HepG2 (cell line): ENCODE measurements around the gene EIF4G3. TPM values are rescaled to one million over a fixed set of nuclear protein-coding genes. Genes with fewer than 3 reads are reported as not detected.

ENCODE experiments used
- ATAC-seq: fragments of 200-7000 bp; cut with Tn5 transposase; 3 replicates; pipeline ENCODE4 v1.9.1; 2020; ENCODE audit warnings: mild to moderate bottlenecking, moderate library complexity
- BruUV-seq: library from RNA; stranded (reverse); fragments of 400-500 nt; replicated peaks from 2 replicates; lab custom pipeline; 2021; lab: Mats Ljungman, UMichigan
- CTCF ChIA-PET: fragments of 300-600 bp; formaldehyde crosslinking; extraction: SDS; loops from one replicate; lab custom pipeline; 2021; ENCODE audit warnings: low total read pairs, inconsistent platforms, low intra/inter-chr PET ratio; lab: Yijun Ruan, JAX
- POLR2A ChIA-PET: fragments of 350-600 bp; sonication (Branson Sonifier 250); formaldehyde crosslinking; loops from one replicate; lab custom pipeline; 2020; ENCODE audit warnings: antibody characterized with exemption, inconsistent platforms; lab: Yijun Ruan, JAX
- DNase-seq: peaks from one replicate; pipeline ENCODE4 v3.0.0-alpha.2; 2015; ENCODE audit warnings: low spot score
- FAIRE-seq: peaks from 3 replicates; lab custom pipeline; 2011; peaks lifted over from hg19 to GRCh38; lab: Jason Lieb, UNC
- H2AFZ ChIP-seq: one replicate; pipeline ENCODE4 v1.6.1; 2011; ENCODE audit warnings: low read length, inconsistent platforms
- H3K27ac ChIP-seq: fragments of 300-600 bp; 3 replicates; pipeline ENCODE4 v1.8.0; 2011; ENCODE audit warnings: mixed run types, mild to moderate bottlenecking, mixed read lengths, low read length, inconsistent platforms; ENCODE audit not compliant: insufficient read depth; ENCODE audit errors: extremely low read length
- H3K27me3 ChIP-seq, 2 experiments: fragments of 200-600 bp in 1 of 2; 2 replicates in 1 of 2; 3 replicates in 1 of 2; pipeline versions ENCODE4 v1.6.0 to v1.8.0; 2011; ENCODE audit warnings: low read length in 2 of 2, mild to moderate bottlenecking in 2 of 2, moderate library complexity in 2 of 2, inconsistent platforms in 1 of 2; ENCODE audit not compliant: insufficient read depth in 2 of 2, control insufficient read depth in 1 of 2
- H3K36me3 ChIP-seq, 2 experiments: fragments of 200-600 bp in 1 of 2; replicated peaks in 1 of 2; 2 replicates in 1 of 2; 3 replicates in 1 of 2; pipeline versions ENCODE4 v1.5.1 to v1.8.0; 2011; ENCODE audit warnings: low read length in 2 of 2, inconsistent platforms in 1 of 2; ENCODE audit not compliant: insufficient read depth in 2 of 2, control insufficient read depth in 1 of 2
- H3K4me1 ChIP-seq: 2 replicates; pipeline ENCODE4 v1.5.1; 2012; ENCODE audit warnings: low read length, inconsistent platforms; ENCODE audit not compliant: insufficient read depth
- H3K4me2 ChIP-seq: 2 replicates; pipeline ENCODE4 v1.6.0; 2011; ENCODE audit warnings: low read depth, low read length, inconsistent platforms
- H3K4me3 ChIP-seq, 3 experiments: fragments of 200-600 bp in 1 of 3; sonication (generic), shearing (Covaris generic) in 1 of 3; replicated peaks in 1 of 3; 2 replicates each; pipeline ENCODE4 v1.5.1; 2011 to 2016; ENCODE audit warnings: low read length in 3 of 3, inconsistent platforms in 2 of 3, low read depth in 2 of 3, mild to moderate bottlenecking in 2 of 3, control low read depth in 1 of 3, mixed read lengths in 1 of 3; ENCODE audit not compliant: insufficient read depth in 1 of 3
- H3K79me2 ChIP-seq: one replicate; pipeline ENCODE4 v1.6.1; 2011; ENCODE audit warnings: low read length, inconsistent platforms; ENCODE audit not compliant: insufficient read depth
- H3K9ac ChIP-seq: 2 replicates; pipeline ENCODE4 v1.6.0; 2011; ENCODE audit warnings: mild to moderate bottlenecking, low read depth, low read length, inconsistent platforms; ENCODE audit not compliant: insufficient read depth
- H3K9me3 ChIP-seq: 2 replicates; pipeline ENCODE4 v1.5.1; 2012; ENCODE audit warnings: mild to moderate bottlenecking, low read length
- H4K20me1 ChIP-seq: 2 replicates; pipeline ENCODE4 v1.6.0; 2011; ENCODE audit warnings: inconsistent platforms, mild to moderate bottlenecking, low read length, moderate library complexity; ENCODE audit not compliant: insufficient read depth
- EZH2 ChIP-seq: conservative IDR thresholded peaks from 2 replicates; pipeline ENCODE4 v1.6.1; 2012; ENCODE audit warnings: mild to moderate bottlenecking, low read depth, low read length, moderate library complexity
- HNRNPUL1 ChIP-seq: fragments of 200-400 bp; formaldehyde crosslinking; IDR thresholded peaks from 2 replicates; pipeline ENCODE4 v1.6.1; 2017; ENCODE audit warnings: low read depth, mild to moderate bottlenecking, low read length, moderate library complexity
- HOXA7 ChIP-seq: sonication (generic); formaldehyde crosslinking; IDR thresholded peaks from 2 replicates; pipeline ENCODE4 v1.8.1; 2022; ENCODE audit warnings: mild to moderate bottlenecking, missing genetic modification reagents, moderate library complexity
- SMYD3 ChIP-seq: sonication (generic); formaldehyde crosslinking; IDR thresholded peaks from 2 replicates; pipeline ENCODE4 v1.8.1; 2023; ENCODE audit warnings: mild to moderate bottlenecking, missing genetic modification reagents
- ZNF337 ChIP-seq: sonication (generic); formaldehyde crosslinking; IDR thresholded peaks from 2 replicates; pipeline ENCODE4 v1.5.1; 2020; ENCODE audit warnings: missing genetic modification reagents, low read depth, mild to moderate bottlenecking, borderline replicate concordance
- ZNF510 ChIP-seq: sonication (generic); formaldehyde crosslinking; IDR thresholded peaks from 2 replicates; pipeline ENCODE4 v1.4.0; 2020; ENCODE audit warnings: low read depth, mild to moderate bottlenecking, missing genetic modification reagents
- ZNF577 ChIP-seq: sonication (generic); formaldehyde crosslinking; IDR thresholded peaks from 2 replicates; pipeline ENCODE4 v1.4.0; 2020; ENCODE audit warnings: mild to moderate bottlenecking, low read depth, missing genetic modification reagents, borderline replicate concordance
- WGBS: methylation state at CpG from one replicate; pipeline ENCODE4 v1.1.6; 2017; ENCODE audit warnings: low lambda C conversion rate; 5-methylcytosine and 5-hydroxymethylcytosine counted together
- in situ Hi-C: cut with HindIII; loops from 2 replicates; pipeline ENCODE4 v1.10.0; 2017; ENCODE audit warnings: low pct_unique_long_range_greater_than_20kb; ENCODE audit not compliant: extremely low pct_ligation_motif_present
- intact Hi-C: fragments of 100-400 bp; cut with micrococcal nuclease; formaldehyde crosslinking; loops from one replicate; pipeline ENCODE4 v1.10.0; 2022; ENCODE audit not compliant: unreplicated experiment
- polyA plus RNA-seq, 8 experiments: library from polyadenylated mRNA; depleted of rRNA in 3 of 8; stranded (reverse) in 7 of 8; unstranded in 1 of 8; fragments of >200 nt; fragmentation: Illumina TruSeq in 4 of 8; extraction: Trizol in 4 of 8; gene quantifications; 2 replicates each; pipeline versions ENCODE4 v1.2.1 to v1.2.3, GENCODE V29; 2011 to 2016; ENCODE audit warnings: low read depth in 4 of 8, missing spikeins in 1 of 8, mixed read lengths in 1 of 8; ENCODE audit not compliant: insufficient read depth in 1 of 8
- total RNA-seq, 5 experiments: library from RNA; depleted of rRNA; stranded (reverse); fragments of >200 nt; fragmentation: Illumina TruSeq; extraction: Trizol; gene quantifications; 2 replicates each; pipeline ENCODE4 v1.2.3, GENCODE V29; 2016; ENCODE audit warnings: low read depth in 1 of 5
- TF ChIP-seq, protein P1 (sequence below): sonication (generic); formaldehyde crosslinking; IDR thresholded peaks from 2 replicates; pipeline ENCODE4 v1.4.0; 2020; ENCODE audit warnings: missing genetic modification reagents, mild to moderate bottlenecking, borderline replicate concordance
- TF ChIP-seq, protein P2 (sequence below): sonication (generic); formaldehyde crosslinking; IDR thresholded peaks from 2 replicates; pipeline ENCODE4 v1.4.0; 2020; ENCODE audit warnings: missing genetic modification reagents

Gene EIF4G3
- total and polyA plus RNA-seq, 2 of the 13 experiments (the other 11 are each of a cell fraction or from before 2014, with no cell fraction given), result 22.2 to 27.6 TPM

DNA sequence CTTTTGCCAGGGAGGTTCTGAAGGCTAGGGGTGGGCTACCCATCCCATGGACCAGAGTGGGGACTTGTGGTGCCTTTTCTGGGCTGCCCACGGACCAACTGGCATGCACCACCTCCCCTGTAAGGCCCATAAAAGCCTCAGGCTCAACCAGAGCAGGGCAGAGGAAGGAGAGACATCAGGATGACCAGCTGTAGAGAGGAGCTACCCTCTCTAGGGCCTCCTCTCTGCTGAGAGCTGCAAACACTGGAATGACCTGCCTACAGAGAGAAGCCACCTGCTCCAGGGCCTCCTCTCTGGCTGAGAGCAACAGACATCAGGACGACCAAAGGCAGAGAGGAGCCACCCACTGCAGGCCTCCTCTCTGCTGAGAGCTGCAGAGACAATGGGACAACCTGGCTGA is 140.9 kb downstream of the EIF4G3 start (continued):
- TF ChIP-seq, protein P1, sequence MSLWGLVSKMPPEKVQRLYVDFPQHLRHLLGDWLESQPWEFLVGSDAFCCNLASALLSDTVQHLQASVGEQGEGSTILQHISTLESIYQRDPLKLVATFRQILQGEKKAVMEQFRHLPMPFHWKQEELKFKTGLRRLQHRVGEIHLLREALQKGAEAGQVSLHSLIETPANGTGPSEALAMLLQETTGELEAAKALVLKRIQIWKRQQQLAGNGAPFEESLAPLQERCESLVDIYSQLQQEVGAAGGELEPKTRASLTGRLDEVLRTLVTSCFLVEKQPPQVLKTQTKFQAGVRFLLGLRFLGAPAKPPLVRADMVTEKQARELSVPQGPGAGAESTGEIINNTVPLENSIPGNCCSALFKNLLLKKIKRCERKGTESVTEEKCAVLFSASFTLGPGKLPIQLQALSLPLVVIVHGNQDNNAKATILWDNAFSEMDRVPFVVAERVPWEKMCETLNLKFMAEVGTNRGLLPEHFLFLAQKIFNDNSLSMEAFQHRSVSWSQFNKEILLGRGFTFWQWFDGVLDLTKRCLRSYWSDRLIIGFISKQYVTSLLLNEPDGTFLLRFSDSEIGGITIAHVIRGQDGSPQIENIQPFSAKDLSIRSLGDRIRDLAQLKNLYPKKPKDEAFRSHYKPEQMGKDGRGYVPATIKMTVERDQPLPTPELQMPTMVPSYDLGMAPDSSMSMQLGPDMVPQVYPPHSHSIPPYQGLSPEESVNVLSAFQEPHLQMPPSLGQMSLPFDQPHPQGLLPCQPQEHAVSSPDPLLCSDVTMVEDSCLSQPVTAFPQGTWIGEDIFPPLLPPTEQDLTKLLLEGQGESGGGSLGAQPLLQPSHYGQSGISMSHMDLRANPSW (CRISPR knock-in tag), result no peak

DNA sequence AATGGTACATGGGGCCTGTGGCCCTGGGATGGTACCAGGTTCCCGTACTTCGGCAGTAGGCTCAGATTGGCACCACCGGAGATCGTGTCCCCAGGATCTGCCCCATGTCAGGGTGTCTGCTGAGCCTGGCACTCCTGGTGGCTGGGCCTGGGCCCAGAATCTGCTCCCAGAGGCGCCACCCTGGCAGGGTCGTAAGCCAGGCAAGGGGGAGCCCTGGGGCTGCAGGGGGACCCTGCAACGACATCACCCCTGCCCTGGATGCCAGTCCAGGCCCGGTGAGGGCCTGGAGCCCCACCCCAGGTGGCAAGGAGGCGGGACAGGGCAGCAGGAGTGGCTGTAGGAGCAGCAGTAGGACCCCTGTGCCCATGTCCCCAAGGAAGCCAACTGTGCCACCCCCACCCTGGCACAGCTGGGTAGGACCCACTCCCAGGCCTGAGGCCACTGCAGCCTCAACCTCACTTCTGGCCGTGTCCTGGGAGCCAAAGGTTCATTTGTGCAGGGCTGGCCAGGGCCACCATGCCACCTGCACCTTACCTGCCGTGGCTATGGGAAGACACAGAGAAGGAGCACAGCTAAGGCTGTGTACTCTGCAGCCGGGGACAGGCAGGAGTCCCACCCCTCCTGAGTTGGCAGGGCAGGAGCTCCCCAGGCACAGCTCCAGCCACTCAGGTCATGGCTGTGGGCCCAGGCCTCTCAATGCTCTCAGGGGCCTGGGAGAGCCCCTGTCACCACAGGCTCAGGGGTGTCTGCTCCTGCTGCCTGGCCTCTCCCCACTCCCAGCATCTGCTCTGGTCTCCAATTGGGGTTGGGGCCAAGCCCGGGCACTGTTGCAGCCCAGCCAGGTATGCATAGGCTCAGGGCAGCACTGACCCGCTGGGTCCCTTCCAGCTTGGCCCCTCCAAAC is 141.7 kb downstream of the EIF4G3 start:
- no TSS peak for BruUV-seq
- H3K4me2 ChIP-seq, result no peak overlapping the region
- no peaks in the 10 kb centered on the region for H4K20me1 ChIP-seq
- no peak for FAIRE-seq
- no peak overlapping the region for H2AFZ ChIP-seq
- H3K27ac ChIP-seq, result no peak overlapping the region
- WGBS, result 100% methylated on average over 3 of the region's 14 CpGs
- CTCF ChIA-PET, result no interaction called here
- peaks cover 6% of the 10 kb centered on the region for H3K79me2 ChIP-seq
- H3K27me3 ChIP-seq, result no peaks in the 10 kb centered on the region
- no peak for TF ChIP-seq HNRNPUL1
- TF ChIP-seq EZH2, result no peak
- no peak for TF ChIP-seq ZNF577 (CRISPR knock-in tag)
- no peak for TF ChIP-seq SMYD3
- no peak for TF ChIP-seq ZNF337 (CRISPR knock-in tag)
- TF ChIP-seq, protein P2, sequence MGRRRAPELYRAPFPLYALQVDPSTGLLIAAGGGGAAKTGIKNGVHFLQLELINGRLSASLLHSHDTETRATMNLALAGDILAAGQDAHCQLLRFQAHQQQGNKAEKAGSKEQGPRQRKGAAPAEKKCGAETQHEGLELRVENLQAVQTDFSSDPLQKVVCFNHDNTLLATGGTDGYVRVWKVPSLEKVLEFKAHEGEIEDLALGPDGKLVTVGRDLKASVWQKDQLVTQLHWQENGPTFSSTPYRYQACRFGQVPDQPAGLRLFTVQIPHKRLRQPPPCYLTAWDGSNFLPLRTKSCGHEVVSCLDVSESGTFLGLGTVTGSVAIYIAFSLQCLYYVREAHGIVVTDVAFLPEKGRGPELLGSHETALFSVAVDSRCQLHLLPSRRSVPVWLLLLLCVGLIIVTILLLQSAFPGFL (CRISPR knock-in tag), result no peak
- no peak for TF ChIP-seq ZNF510 (CRISPR knock-in tag)
- TF ChIP-seq HOXA7 (CRISPR knock-in tag), result no peak
- H3K4me1 ChIP-seq, result peaks cover 10% of the 10 kb centered on the region
- H3K36me3 ChIP-seq, result peaks cover 0 to 1% of the 10 kb centered on the region in 2 experiments; a peak in 1 of 5 replicates
- H3K4me3 ChIP-seq, result no peak overlapping the region
- intact Hi-C loops, result no loop called here
- H3K9me3 ChIP-seq, result no peaks in the 10 kb centered on the region
- ATAC-seq, result no peak; the same call in 2 of the 3 replicates
- no peak for DNase-seq
- in situ Hi-C loops, result no loop called here
- H3K9ac ChIP-seq, result no peak overlapping the region
- POLR2A ChIA-PET, result no interaction called here
